Fibroblast of lung (primary cell): Measurements from ENCODE around the gene ASTN2. TPM values are rescaled to one million over a fixed set of nuclear protein-coding genes. Genes with fewer than 3 reads are reported as not detected.
A peak's percentile ranks its signal among the peaks of the same experiment; 100 is the strongest.

Experiments
- DNase-seq, 2 donors: peaks; one replicate each; pipeline versions ENCODE4 v3.0.0 to v3.0.0-alpha.2; 2010; ENCODE audit warnings: low read depth in 2 of 2
- H2AFZ ChIP-seq: 2 replicates; pipeline ENCODE4 v1.5.1; 2012; ENCODE audit warnings: low read length, control low read depth, inconsistent platforms
- H3K27ac ChIP-seq: 2 replicates; pipeline ENCODE4 v1.5.1; 2011; ENCODE audit warnings: low read length, control low read depth; ENCODE audit not compliant: insufficient read depth
- H3K27me3 ChIP-seq: 2 replicates; pipeline ENCODE4 v1.5.1; 2011; ENCODE audit warnings: mild to moderate bottlenecking, low read length; ENCODE audit not compliant: control insufficient read depth, insufficient read depth
- H3K36me3 ChIP-seq: 2 replicates; pipeline ENCODE4 v1.5.1; 2011; ENCODE audit warnings: low read length; ENCODE audit not compliant: control insufficient read depth, insufficient read depth
- H3K4me1 ChIP-seq: 2 replicates; pipeline ENCODE4 v1.5.1; 2011; ENCODE audit warnings: low read length; ENCODE audit not compliant: control insufficient read depth, insufficient read depth; ENCODE audit errors: extremely low read depth
- H3K4me2 ChIP-seq: 2 replicates; pipeline ENCODE4 v1.5.1; 2011; ENCODE audit warnings: low read length, control low read depth; ENCODE audit not compliant: insufficient read depth; ENCODE audit errors: extremely low read depth
- H3K4me3 ChIP-seq, 4 experiments: fragments of 200-600 bp in 1 of 4; sonication (generic) in 1 of 4; replicated peaks in 1 of 4; 2 replicates each; pipeline ENCODE4 v1.5.1; 2011 to 2016; ENCODE audit warnings: low read length in 4 of 4, low read depth in 3 of 4, mild to moderate bottlenecking in 3 of 4, control low read depth in 2 of 4, inconsistent platforms in 1 of 4, mixed read lengths in 1 of 4; ENCODE audit not compliant: insufficient read depth in 1 of 4; ENCODE audit errors: control extremely low read depth in 1 of 4
- H3K79me2 ChIP-seq: 2 replicates; pipeline ENCODE4 v1.5.1; 2012; ENCODE audit warnings: mild to moderate bottlenecking, low read length, inconsistent platforms; ENCODE audit not compliant: control insufficient read depth, insufficient read depth
- H3K9ac ChIP-seq: 2 replicates; pipeline ENCODE4 v1.5.1; 2011; ENCODE audit warnings: mild to moderate bottlenecking, low read length, control low read depth; ENCODE audit not compliant: insufficient read depth
- H3K9me3 ChIP-seq: 2 replicates; pipeline ENCODE4 v1.5.1; 2012; ENCODE audit warnings: low read depth, low read length; ENCODE audit not compliant: control insufficient read depth, insufficient read depth
- H4K20me1 ChIP-seq: 2 replicates; pipeline ENCODE4 v1.5.1; 2011; ENCODE audit warnings: low read length; ENCODE audit not compliant: control insufficient read depth, insufficient read depth; ENCODE audit errors: extremely low read depth
- EZH2 ChIP-seq: IDR thresholded peaks from 2 replicates; pipeline ENCODE4 v1.5.1; 2012; ENCODE audit warnings: low read length, control low read depth, mild to moderate bottlenecking; ENCODE audit errors: missing control alignments
- polyA plus RNA-seq, 2 donors: library from polyadenylated mRNA; depleted of rRNA in 1 of 2; stranded (reverse) in 1 of 2; unstranded in 1 of 2; fragments of >200 nt; gene quantifications; 2 replicates each; pipeline ENCODE4 v1.2.1, GENCODE V29; 2011 to 2012; ENCODE audit warnings: missing spikeins in 1 of 2
- total RNA-seq: library from RNA; depleted of rRNA; stranded (reverse); fragments of >200 nt; gene quantifications from 2 replicates; pipeline ENCODE4 v1.2.1, GENCODE V29; 2014
- TF ChIP-seq, protein P1 (sequence below), 2 donors: IDR thresholded peaks in 1 of 2; conservative IDR thresholded peaks in 1 of 2; 1 replicate in 1 of 2; 2 replicates in 1 of 2; pipeline ENCODE4 v1.5.1; 2011 to 2012; ENCODE audit warnings: low read length in 2 of 2, control low read depth in 1 of 2, inconsistent platforms in 1 of 2, low read depth in 1 of 2, mild to moderate bottlenecking in 1 of 2

Gene ASTN2
- total and polyA plus RNA-seq, 2 donors (not counting 1 experiment from before 2014, with no cell fraction given), result 2.2 to 19.2 TPM

DNA sequence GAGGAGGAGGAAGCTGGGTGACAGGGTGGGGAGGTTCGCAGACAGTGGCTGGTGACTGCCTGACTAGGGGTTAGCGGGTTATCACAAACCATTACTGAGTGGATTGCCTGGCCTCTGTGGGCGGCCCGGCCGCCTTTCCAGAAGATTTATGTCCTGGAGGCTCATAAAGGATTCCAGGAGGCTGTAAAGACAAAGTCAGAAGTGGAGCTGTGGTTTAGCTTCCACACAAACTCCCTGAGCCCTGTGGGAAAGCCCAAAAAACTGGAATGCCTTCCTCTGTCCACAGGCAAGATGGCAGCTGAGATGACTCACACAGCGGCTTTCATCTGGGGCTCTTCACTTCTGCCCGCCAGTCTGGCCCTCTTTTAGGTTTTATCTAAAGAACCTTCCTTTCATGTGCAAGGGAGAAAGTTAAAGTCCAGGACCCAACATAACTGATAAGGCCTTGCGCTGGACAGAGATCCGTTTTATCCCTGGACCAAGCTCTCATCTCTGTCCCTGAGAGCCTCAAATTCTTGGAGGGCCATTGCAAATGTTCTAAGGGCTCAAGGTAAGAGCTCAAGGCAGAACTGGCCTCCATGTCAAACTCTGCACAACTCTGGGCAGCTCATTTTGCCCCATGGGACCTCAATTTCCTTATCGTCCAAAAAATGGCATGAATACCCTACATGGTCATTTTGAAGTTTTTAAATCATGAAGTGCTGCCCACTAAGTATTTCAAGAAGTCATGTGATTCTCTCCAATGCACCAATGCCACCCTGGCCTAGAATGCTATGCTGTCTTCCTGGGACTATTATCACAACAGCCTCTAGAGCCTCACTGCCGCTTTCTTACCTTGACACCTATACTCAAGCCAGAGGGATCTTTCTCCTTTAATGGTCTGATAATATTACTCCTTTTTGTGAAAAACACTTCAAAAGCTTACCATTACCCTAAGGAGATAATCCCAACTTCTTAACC lies 977.2 kb downstream of the ASTN2 start:
- Histone ChIP-seq H3K79me2 (no peaks in the 10 kb centered on the region), H4K20me1 (no peaks in the 10 kb centered on the region), H3K27me3 (no peaks in the 10 kb centered on the region), H3K4me2 (no peak overlapping the region), H3K4me1 (no peaks in the 10 kb centered on the region), H3K27ac (no peak overlapping the region), H3K4me3 (no peak overlapping the region), H3K36me3 (no peaks in the 10 kb centered on the region), H2AFZ (no peak overlapping the region), H3K9ac (no peak overlapping the region), H3K9me3 (no peaks in the 10 kb centered on the region)
- TF ChIP-seq, protein P1, sequence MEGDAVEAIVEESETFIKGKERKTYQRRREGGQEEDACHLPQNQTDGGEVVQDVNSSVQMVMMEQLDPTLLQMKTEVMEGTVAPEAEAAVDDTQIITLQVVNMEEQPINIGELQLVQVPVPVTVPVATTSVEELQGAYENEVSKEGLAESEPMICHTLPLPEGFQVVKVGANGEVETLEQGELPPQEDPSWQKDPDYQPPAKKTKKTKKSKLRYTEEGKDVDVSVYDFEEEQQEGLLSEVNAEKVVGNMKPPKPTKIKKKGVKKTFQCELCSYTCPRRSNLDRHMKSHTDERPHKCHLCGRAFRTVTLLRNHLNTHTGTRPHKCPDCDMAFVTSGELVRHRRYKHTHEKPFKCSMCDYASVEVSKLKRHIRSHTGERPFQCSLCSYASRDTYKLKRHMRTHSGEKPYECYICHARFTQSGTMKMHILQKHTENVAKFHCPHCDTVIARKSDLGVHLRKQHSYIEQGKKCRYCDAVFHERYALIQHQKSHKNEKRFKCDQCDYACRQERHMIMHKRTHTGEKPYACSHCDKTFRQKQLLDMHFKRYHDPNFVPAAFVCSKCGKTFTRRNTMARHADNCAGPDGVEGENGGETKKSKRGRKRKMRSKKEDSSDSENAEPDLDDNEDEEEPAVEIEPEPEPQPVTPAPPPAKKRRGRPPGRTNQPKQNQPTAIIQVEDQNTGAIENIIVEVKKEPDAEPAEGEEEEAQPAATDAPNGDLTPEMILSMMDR (conservative IDR thresholded peaks at IDR 0.05 in 1 of 2, IDR thresholded peaks at IDR 0.05 in 1 of 2; ENCODE audit: low read depth in 1 of 2, low read length in 2 of 2), result no peak
- DNase-seq, result peak in 1 of 2 donors; percentile 39

DNA sequence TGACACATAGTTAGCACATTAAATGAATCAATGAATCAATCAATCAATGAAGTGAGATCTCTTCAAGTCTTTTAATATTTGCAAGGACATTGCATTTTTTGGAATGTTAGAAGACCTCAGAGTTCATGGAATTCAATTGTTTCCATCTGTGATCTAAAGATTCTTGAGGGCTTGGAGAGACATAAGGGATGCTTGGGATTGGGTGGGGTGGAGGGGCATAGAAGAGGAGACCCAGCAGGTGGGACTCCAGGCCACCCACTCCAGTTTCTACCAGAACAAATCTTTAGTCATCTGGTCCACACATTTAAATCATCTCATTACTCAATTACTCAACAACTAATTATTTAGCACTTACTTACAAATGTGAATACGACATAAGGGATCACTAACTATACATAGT lies 978.7 kb downstream of the ASTN2 start:
- Histone ChIP-seq H4K20me1 (no peaks in the 10 kb centered on the region), H3K36me3 (no peaks in the 10 kb centered on the region), H3K9ac (no peak overlapping the region), H2AFZ (no peak overlapping the region), H3K4me3 (no peak overlapping the region), H3K79me2 (no peaks in the 10 kb centered on the region), H3K9me3 (no peaks in the 10 kb centered on the region), H3K4me2 (no peak overlapping the region), H3K4me1 (no peaks in the 10 kb centered on the region), H3K27me3 (no peaks in the 10 kb centered on the region), H3K27ac (no peak overlapping the region)
- DNase-seq, result no peak
- no peak for TF ChIP-seq EZH2

DNA sequence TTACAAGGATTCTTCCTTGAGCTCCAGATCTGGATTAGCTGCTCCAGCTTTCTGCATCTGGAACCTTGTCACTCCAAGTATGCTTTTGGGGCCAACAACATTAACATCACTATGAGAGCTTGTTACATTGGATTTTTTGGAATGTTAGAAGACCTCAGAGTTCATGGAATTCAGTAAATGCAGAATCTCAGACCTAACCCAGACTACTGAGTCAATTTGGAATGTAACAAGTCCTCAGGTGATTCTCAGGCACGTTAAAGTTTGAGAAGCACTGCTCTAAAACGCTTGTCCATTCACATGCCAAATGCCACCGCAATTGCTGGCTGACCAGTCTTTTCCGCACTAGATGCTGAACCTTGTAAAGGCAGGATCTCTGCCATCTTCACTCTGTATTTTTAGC lies 979.2 kb downstream of the ASTN2 start:
- Histone ChIP-seq H3K9me3 (no peaks in the 10 kb centered on the region), H3K27me3 (no peaks in the 10 kb centered on the region)
- DNase-seq, result peak in 1 of 2 donors; percentile 46

More for the DNA sequence above, 979.2 kb downstream of the ASTN2 start:
- H3K36me3 ChIP-seq, result no peaks in the 10 kb centered on the region
- no peaks in the 10 kb centered on the region for H3K79me2 ChIP-seq
- H2AFZ ChIP-seq, result no peak overlapping the region
- H3K4me3 ChIP-seq, result no peak overlapping the region
- no peak for TF ChIP-seq EZH2
- TF ChIP-seq, protein P1 (conservative IDR thresholded peaks at IDR 0.05 in 1 of 2, IDR thresholded peaks at IDR 0.05 in 1 of 2; ENCODE audit: low read depth in 1 of 2, low read length in 2 of 2), result no peak
- no peaks in the 10 kb centered on the region for H4K20me1 ChIP-seq
- H3K4me2 ChIP-seq, result no peak overlapping the region
- no peak overlapping the region for H3K9ac ChIP-seq
- H3K4me1 ChIP-seq, result no peaks in the 10 kb centered on the region
- H3K27ac ChIP-seq, result no peak overlapping the region
